Body of pancreas (tissue), 4 donors: ENCODE measurements around the gene DRC1.

Experiments used
- POLR2A ChIP-seq, 3 donors: fragments of 450-650 bp; IDR thresholded peaks; one replicate each; pipeline ENCODE4 v1.6.1; 2016; ENCODE audit warnings: antibody characterized with exemption in 3 of 3, mild to moderate bottlenecking in 2 of 3
- TF ChIP-seq, protein P1 (sequence below), 7 experiments: fragments of 450-650 bp in 4 of 7; fragments of 200-600 bp in 3 of 7; sonication (generic) in 3 of 7; IDR thresholded peaks; one replicate each; pipeline ENCODE4 v1.5.1; 2016 to 2019; ENCODE audit warnings: antibody characterized with exemption in 7 of 7

- TF ChIP-seq, protein P1, sequence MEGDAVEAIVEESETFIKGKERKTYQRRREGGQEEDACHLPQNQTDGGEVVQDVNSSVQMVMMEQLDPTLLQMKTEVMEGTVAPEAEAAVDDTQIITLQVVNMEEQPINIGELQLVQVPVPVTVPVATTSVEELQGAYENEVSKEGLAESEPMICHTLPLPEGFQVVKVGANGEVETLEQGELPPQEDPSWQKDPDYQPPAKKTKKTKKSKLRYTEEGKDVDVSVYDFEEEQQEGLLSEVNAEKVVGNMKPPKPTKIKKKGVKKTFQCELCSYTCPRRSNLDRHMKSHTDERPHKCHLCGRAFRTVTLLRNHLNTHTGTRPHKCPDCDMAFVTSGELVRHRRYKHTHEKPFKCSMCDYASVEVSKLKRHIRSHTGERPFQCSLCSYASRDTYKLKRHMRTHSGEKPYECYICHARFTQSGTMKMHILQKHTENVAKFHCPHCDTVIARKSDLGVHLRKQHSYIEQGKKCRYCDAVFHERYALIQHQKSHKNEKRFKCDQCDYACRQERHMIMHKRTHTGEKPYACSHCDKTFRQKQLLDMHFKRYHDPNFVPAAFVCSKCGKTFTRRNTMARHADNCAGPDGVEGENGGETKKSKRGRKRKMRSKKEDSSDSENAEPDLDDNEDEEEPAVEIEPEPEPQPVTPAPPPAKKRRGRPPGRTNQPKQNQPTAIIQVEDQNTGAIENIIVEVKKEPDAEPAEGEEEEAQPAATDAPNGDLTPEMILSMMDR (IDR thresholded peaks at IDR 0.05) = no peak
- no peak for TF ChIP-seq POLR2A (IDR thresholded peaks at IDR 0.05)
Measured at GRCh38 chr2:26485099-26485498, 83.4 kb downstream of the DRC1 start.
